GM19328 (cell line): ENCODE data around the gene CERS6.

Experiments
- ATAC-seq: cut with Tn5 transposase; IDR thresholded peaks from one replicate; pipeline ENCODE4 v1.9.1; 2021; ENCODE audit warnings: mild to moderate bottlenecking, moderate library complexity; ENCODE audit not compliant: unreplicated experiment

The CERS6 gene

GRCh38 chr2:168596881-168597655, 141.0 kb downstream of the CERS6 start:
- ATAC-seq, result no peak

- no peak for ATAC-seq
These were observed 143.7 kb downstream of the CERS6 start for GRCh38 chr2:168599738-168600137.

DNA sequence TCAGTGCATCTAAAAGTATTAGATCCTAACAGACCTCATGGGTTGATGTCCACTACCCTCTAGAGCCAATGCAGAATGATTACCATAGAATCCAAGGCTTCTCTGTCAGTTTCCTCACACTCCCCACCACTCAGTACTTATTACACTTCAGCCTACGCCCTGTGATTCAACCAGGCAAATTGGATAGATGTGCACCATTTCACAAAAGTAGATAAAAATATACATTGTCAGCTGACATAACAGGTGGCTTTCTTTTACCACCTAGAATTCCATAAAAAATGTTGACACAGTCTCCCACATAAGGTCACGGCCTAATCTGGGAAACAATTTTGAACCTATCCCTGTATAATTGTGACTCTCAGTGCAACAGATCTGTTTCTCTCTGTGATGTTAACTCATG, 144.9 kb downstream of the CERS6 start:
- no peak for ATAC-seq

GRCh38 chr2:168601741-168602140, 145.7 kb downstream of the CERS6 start:
- peak; percentile 65 for ATAC-seq

DNA sequence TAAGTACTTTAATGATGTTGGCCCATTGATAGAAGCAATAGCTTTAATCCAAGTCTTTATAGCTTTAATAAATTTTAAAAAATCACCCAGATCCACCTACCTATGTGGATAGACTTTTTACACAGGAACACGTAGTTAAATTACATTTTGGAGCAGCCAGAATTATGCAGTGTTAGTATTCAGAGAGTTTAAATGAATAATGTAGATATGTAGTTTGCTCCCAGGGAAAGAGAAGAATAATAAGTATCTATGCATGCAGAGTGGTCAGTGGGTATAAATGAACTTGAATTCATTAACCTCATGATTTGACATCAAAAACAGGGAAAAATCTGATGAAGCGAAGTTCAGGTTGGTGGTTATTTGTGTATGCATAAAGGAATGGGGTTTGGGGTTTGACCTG, 146.3 kb downstream of the CERS6 start:
- no peak for ATAC-seq

DNA sequence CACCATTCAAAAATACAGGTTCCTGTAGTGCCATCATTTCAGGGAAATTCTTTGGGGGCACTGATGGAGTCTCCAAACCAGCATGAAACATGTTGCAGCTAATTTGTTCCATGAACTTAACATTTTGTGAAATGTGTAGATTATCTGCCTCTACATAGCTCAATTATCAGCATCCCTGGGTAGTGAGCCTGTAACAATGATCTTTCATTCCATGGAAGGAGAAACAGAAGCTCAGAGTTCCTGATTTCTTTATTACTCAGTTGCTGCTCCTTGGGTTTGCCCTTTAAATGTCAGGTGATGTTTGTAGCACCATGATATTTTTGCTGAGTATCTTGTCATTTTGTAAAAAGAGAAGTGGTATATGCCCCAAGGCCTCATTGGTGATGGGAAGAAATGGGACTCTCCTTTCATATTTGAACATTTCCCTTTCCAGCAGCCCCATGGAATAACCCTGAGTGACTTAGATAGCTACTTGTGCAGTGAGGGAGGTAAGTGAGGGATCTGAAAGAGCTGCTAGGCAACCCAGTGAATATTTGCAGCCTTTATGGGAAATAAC, 146.9 kb downstream of the CERS6 start:
- ATAC-seq, result no peak

DNA sequence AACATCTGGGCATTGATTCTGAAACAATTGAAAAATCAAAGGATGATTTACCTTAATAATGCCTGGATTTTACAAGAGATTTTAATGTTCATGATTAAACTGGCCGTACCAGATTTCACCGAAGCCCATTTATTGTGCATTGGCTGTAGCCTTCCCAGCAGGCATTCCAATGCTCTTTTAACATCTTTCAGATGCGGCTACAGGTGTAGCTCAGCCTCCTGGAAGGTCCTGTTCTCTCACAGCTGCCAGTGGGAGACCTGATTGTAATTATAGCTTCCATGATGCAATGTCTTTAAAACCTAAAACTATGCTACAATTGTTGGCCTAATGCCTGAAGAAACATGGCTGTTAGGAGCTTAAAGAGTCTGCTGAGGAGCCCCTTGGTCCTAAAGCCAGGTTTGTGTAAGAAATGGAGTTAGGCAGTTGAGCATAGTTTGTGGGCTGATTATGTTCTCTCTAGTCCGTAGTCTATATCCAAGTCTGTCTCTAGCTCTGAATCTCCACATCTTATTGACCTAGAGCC, 147.4 kb downstream of the CERS6 start:
- ATAC-seq, result no peak

- no peak for ATAC-seq
These were observed 148.2 kb downstream of the CERS6 start for GRCh38 chr2:168604252-168604651.

DNA sequence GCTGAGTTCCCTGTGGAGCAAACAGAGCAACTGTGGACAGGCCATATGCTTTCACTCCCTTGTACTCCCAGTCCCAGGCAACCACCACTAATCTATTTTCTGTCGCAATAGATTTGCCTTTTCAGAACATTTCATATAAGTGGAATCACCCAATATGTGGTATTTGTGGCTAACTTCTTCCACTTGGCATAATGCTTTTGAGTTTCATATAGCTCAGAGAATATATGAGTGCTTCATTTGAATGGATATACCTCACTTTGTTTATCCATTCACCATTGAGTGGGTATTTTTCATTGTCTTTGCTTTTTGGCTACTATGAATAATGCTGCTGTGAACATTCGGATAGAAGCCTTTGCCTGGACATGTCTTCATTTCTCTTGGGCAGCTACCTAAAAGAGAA, 151.9 kb downstream of the CERS6 start:
- ATAC-seq, result no peak

GRCh38 chr2:168608796-168609195, 152.7 kb downstream of the CERS6 start:
- no peak for ATAC-seq

- ATAC-seq, result no peak
These were observed 155.0 kb downstream of the CERS6 start for GRCh38 chr2:168611091-168611490.

GRCh38 chr2:168611896-168612650, 156.0 kb downstream of the CERS6 start:
- ATAC-seq, result no peak

DNA sequence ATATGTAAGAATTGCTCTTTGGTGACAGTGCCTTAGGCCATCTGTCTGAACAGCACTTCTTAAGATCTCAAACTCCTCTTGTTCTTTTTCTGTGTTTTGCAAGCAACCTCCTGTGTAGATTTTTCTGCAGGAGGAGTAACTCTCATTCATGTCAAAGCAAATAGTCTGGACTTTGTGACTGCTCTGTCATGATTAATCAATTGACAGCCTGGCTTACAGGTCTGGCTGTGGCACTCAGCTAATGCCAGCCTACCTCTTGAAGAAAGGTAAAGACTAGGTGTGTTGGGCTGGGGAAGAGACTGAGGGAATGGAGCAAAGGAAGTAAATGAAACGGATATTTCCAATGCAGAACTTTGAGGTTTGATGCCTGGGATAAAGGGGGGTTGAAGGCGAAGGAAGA, 156.6 kb downstream of the CERS6 start:
- ATAC-seq, result no peak

DNA sequence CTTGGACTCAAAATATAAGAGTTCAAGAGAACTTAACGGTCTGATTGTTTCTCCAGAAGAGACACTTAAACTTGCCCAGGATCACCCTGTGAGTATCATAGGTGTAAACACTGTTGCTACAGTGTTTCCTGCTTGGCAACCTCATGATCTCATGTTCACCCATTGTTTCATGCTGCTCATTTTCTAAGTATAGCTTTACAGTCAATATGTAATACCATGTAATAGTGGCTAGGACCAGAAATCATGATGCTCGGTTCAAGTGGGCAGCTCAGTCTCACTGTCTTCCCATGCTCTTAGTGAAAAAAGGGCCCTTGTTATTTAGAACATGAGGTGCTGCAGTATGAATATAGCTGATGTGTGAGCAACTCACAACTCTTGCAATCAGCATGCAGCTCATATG, 157.5 kb downstream of the CERS6 start:
- no peak for ATAC-seq

- ATAC-seq, result no peak
These were observed 158.3 kb downstream of the CERS6 start for GRCh38 chr2:168614172-168615018.

- ATAC-seq, result no peak
These were observed 164.5 kb downstream of the CERS6 start for GRCh38 chr2:168620554-168620953.

DNA sequence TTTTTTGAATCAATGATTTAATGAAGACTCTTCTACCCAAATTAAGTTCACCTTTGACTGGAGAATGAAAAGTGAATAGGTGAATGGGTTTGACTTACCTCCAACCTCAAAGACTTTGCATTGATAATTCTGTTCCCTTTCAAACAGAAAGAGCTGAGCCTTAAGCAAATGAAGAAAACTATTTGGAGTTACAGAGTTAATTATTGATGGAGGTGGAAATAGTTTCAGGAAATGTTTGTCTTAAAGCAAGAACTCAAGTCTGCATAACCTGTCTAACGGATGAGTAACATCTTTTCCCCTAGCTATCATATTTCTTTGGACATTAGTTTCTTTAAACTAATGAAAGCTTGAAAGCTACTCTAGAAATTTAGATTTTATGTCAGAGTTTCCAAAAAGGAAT, 166.5 kb downstream of the CERS6 start:
- no peak for ATAC-seq

- ATAC-seq, result no peak
These were observed 168.0 kb downstream of the CERS6 start for GRCh38 chr2:168624028-168624427.

DNA sequence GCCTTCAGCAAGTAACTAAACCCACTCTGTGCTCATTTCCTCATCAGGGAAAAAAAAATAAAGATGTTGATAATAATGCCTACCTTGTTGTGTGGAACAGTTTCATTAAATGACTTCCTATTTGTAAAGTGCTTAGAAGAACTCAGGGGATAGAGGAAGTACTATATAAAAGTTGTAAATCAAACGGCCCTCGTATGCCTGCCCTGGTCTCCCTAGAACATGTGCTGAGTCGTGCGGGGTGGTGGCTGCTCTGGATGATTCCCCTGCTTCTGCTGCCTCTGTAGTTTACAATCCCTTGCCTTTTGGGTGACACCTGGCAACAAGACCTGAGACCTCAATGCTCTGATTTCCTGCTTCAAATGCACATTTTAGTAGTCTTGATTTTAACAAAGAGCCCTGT, 170.0 kb downstream of the CERS6 start:
- no peak for ATAC-seq

- no peak for ATAC-seq
These were observed 170.6 kb downstream of the CERS6 start for GRCh38 chr2:168626647-168627046.

DNA sequence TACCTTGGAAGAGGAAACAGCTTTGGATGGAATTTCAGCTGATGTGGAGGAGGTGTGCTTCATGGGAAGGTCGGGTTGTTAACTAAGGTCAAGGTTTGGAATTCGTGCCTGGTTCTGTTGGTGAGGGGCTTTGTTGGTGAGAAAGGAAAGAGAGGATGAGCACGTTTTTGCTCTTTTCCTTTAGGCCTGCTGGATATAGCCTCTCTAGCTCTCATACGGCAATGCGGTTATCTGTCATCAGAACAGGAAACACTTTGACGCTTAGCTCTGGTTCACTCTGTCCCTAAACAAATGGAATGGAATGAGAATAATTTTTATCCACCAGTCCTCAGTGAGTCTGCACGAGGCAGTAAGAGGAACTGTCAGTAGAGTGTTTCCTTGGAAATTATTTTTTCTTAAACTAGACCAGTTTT, 176.6 kb downstream of the CERS6 start:
- ATAC-seq, result no peak
